Neural progenitor cell (in vitro differentiated cells): ENCODE data around the gene CDH13.

Source experiments
- CTCF ChIP-seq: fragments of 200-600 bp; sonication (generic); IDR thresholded peaks from 2 replicates; pipeline ENCODE4 v1.5.1; 2017; ENCODE audit warnings: antibody characterized with exemption, mild to moderate bottlenecking
- EZH2 ChIP-seq: fragments of 200-600 bp; sonication (generic); IDR thresholded peaks from 2 replicates; pipeline ENCODE4 v1.6.1; 2017; ENCODE audit warnings: antibody characterized with exemption, mild to moderate bottlenecking, moderate library complexity
- EZH2phosphoT487 ChIP-seq: fragments of 200-600 bp; sonication (generic); IDR thresholded peaks from 2 replicates; pipeline ENCODE4 v1.6.1; 2017; ENCODE audit warnings: antibody characterized with exemption

GRCh38 chr16:82580298-82580890, 46.4 kb upstream of the CDH13 start:
- TF ChIP-seq CTCF (peak; percentile 58), EZH2 (no peak), EZH2phosphoT487 (no peak)
